Esophagus squamous epithelium (tissue), 4 donors: ENCODE data around the gene BCKDHB.

Source experiments
- CTCF ChIP-seq, 6 experiments: fragments of 450-650 bp in 4 of 6; fragments of 200-600 bp in 2 of 6; sonication (generic) in 2 of 6; IDR thresholded peaks; one replicate each; pipeline ENCODE4 v1.5.1; 2016 to 2019; ENCODE audit warnings: antibody characterized with exemption in 6 of 6, mild to moderate bottlenecking in 4 of 6, moderate library complexity in 4 of 6
- POLR2A ChIP-seq, 4 donors: fragments of 450-650 bp; IDR thresholded peaks; one replicate each; pipeline ENCODE4 v1.6.1; 2017; ENCODE audit warnings: antibody characterized with exemption in 4 of 4, mild to moderate bottlenecking in 4 of 4, moderate library complexity in 3 of 4

GRCh38 chr6:80145509-80145908 is 39.0 kb downstream of the BCKDHB start:
- TF ChIP-seq POLR2A (IDR thresholded peaks at IDR 0.05) (no peak), CTCF (IDR thresholded peaks at IDR 0.05) (no peak)
